ENCODE results near the gene LRRD1. TPM values are rescaled to one million over a fixed set of nuclear protein-coding genes. Genes with fewer than 3 reads are reported as not detected.

The LRRD1 gene
- total and polyA plus RNA-seq, 2 of the 13 experiments (the other 11 are each of a cell fraction or from before 2014, with no cell fraction given): 0.03 TPM; not detected in 1

DNA sequence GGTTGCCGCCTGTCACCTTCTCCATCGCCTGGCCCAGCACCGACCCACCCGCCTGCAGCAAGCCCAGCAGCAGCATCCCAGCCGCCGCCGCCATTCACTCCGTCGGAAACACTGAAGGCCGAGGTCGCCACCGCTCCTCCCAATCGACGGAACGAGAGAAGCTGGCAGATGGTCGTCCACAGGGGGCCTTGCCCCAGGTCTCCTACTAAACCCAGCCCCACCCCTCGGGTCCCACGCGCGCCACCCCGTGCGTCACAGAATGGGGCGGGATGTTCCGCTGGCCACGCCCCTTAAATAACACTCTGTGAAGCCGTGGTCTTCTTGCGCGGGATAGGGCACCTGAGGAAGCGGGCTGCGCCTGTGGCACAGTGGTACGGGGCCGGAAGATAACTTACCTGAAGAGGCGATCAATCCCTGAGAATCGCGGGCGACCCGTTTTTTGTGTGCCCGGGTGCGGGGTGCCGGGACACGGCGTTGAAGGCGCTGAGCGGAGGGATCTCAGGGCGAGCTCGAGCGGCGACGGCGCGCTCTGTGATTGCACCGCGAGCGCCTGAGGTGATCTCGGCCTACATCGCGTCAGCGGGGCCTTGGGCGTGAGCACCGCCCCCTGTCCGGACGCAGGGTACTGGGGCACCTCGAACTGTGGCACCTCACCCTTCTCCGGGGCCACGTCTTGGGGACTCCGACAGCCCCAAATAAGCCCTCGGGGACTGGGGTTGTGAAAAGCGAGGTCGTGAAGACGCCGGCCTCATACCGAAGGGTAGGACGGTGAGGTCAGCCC lies 44.5 kb downstream of the LRRD1 start, which contains the start of gene CYP51A1 (continued):
- peak; percentile 91 for TF ChIP-seq TBX2 (CRISPR knock-in tag; IDR thresholded peaks at IDR 0.05; ENCODE audit: borderline replicate concordance)
- peak; percentile 95; the same call in 1 of the 2 replicates for TF ChIP-seq ZNF230 (CRISPR knock-in tag; IDR thresholded peaks at IDR 0.05)
- no peak for TF ChIP-seq SCMH1 (CRISPR knock-in tag; IDR thresholded peaks at IDR 0.05; ENCODE audit: borderline replicate concordance)
- TF ChIP-seq ZNF367 (CRISPR knock-in tag; IDR thresholded peaks at IDR 0.05; ENCODE audit: borderline replicate concordance): peak; percentile 39; the same call in 1 of the 2 replicates
- no peak; the same call in 1 of the 2 replicates for TF ChIP-seq ZNF263 (CRISPR knock-in tag; IDR thresholded peaks at IDR 0.05)
- peak; percentile 65; the same call in 1 of the 2 replicates for TF ChIP-seq PAX8 (CRISPR knock-in tag; IDR thresholded peaks at IDR 0.05; ENCODE audit: borderline replicate concordance)
- TF ChIP-seq GLI4 (CRISPR knock-in tag; IDR thresholded peaks at IDR 0.05; ENCODE audit: borderline replicate concordance): peak; percentile 88; the same call in 1 of the 2 replicates
- TF ChIP-seq ZNF891 (CRISPR knock-in tag; IDR thresholded peaks at IDR 0.05): peak; percentile 96
- TF ChIP-seq ZNF777 (CRISPR knock-in tag; IDR thresholded peaks at IDR 0.05): peak; percentile 93
- TF ChIP-seq ZSCAN22 (CRISPR knock-in tag; IDR thresholded peaks at IDR 0.05): no peak
- no peak for TF ChIP-seq NFE2L1 (CRISPR knock-in tag; IDR thresholded peaks at IDR 0.05; ENCODE audit: borderline replicate concordance)
- TF ChIP-seq, protein P1, sequence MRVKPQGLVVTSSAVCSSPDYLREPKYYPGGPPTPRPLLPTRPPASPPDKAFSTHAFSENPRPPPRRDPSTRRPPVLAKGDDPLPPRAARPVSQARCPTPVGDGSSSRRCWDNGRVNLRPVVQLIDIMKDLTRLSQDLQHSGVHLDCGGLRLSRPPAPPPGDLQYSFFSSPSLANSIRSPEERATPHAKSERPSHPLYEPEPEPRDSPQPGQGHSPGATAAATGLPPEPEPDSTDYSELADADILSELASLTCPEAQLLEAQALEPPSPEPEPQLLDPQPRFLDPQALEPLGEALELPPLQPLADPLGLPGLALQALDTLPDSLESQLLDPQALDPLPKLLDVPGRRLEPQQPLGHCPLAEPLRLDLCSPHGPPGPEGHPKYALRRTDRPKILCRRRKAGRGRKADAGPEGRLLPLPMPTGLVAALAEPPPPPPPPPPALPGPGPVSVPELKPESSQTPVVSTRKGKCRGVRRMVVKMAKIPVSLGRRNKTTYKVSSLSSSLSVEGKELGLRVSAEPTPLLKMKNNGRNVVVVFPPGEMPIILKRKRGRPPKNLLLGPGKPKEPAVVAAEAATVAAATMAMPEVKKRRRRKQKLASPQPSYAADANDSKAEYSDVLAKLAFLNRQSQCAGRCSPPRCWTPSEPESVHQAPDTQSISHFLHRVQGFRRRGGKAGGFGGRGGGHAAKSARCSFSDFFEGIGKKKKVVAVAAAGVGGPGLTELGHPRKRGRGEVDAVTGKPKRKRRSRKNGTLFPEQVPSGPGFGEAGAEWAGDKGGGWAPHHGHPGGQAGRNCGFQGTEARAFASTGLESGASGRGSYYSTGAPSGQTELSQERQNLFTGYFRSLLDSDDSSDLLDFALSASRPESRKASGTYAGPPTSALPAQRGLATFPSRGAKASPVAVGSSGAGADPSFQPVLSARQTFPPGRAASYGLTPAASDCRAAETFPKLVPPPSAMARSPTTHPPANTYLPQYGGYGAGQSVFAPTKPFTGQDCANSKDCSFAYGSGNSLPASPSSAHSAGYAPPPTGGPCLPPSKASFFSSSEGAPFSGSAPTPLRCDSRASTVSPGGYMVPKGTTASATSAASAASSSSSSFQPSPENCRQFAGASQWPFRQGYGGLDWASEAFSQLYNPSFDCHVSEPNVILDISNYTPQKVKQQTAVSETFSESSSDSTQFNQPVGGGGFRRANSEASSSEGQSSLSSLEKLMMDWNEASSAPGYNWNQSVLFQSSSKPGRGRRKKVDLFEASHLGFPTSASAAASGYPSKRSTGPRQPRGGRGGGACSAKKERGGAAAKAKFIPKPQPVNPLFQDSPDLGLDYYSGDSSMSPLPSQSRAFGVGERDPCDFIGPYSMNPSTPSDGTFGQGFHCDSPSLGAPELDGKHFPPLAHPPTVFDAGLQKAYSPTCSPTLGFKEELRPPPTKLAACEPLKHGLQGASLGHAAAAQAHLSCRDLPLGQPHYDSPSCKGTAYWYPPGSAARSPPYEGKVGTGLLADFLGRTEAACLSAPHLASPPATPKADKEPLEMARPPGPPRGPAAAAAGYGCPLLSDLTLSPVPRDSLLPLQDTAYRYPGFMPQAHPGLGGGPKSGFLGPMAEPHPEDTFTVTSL (CRISPR knock-in tag; IDR thresholded peaks at IDR 0.05; ENCODE audit: borderline replicate concordance): peak; percentile 12; the same call in 1 of the 2 replicates
- no peak for TF ChIP-seq ZNF12 (CRISPR knock-in tag; IDR thresholded peaks at IDR 0.05)
- TF ChIP-seq, protein P2, sequence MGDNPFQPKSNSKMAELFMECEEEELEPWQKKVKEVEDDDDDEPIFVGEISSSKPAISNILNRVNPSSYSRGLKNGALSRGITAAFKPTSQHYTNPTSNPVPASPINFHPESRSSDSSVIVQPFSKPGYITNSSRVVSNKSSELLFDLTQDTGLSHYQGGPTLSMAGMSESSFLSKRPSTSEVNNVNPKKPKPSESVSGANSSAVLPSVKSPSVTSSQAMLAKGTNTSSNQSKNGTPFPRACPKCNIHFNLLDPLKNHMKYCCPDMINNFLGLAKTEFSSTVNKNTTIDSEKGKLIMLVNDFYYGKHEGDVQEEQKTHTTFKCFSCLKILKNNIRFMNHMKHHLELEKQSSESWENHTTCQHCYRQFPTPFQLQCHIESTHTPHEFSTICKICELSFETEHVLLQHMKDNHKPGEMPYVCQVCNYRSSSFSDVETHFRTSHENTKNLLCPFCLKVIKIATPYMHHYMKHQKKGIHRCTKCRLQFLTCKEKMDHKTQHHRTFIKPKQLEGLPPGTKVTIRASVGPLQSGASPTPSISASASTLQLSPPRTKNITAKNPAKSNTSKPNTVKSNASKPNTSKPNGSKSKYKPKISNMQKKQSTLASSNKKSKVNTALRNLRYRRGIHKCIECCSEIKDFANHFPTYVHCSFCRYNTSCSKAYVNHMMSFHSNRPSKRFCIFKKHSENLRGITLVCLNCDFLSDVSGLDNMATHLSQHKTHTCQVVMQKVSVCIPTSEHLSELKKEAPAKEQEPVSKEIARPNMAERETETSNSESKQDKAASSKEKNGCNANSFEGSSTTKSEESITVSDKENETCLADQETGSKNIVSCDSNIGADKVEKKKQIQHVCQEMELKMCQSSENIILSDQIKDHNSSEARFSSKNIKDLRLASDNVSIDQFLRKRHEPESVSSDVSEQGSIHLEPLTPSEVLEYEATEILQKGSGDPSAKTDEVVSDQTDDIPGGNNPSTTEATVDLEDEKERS (CRISPR knock-in tag; IDR thresholded peaks at IDR 0.05): peak; percentile 84

Measured in HepG2 (cell line).